ENCODE measurements around the gene MBOAT2.

Gene MBOAT2

GRCh38 chr2:8805278-8806210 lies 197.9 kb downstream of the MBOAT2 start:
- DNase-seq: no peak

DNA sequence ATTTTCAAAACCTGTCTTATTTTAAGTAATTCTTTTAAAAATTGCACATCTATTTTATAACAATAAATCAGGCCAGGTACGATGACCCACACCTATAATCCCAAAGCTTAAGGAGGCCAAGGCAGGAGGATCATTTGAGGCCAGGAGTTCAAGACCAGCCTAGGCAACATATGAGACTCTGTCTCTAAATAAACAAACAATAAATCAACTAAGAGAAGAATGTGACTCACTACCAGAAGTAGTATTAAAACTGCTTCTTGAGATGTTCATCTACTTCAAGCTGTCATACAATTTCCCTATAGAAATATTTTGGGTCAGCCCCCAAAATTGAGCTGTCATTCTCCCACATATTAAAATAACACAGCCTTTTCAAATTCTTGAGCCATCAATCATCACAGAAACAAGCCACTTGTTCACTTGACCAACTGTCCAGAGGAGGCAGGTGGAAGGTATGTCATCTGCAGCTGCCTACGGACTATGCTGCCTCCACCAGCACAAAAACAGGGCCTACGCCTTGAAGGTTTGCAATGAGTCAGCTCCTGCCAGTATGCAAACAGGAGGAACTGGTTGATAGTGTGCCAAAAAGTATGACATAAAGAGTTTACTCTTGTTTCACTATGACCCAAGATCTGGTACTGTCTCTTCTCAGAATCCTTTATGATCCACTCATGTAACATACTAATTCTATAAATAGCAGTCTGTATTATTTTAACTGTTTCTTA lies 199.7 kb downstream of the MBOAT2 start:
- peak in 1 of 2 experiments; percentile 45 for DNase-seq

DNA sequence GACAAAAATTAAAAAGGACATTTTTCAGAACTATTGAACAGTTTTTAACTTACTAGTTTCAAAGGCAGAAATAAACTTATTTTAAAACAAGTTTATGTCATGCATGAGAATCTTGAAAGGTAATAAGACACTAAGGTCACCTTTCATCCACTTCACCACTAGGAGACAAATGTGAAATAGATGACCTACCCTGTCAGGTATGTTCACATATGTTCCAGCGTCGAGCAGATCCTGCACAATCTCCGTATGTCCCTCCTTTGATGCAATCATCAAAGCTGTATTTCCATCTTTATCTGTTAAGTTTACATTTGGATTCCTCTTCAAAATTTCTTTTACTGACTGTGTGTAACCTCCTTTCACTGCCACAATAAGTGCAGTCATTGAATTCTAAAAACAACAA lies 200.7 kb downstream of the MBOAT2 start:
- DNase-seq: no peak

Data from NCI-H446 (cell line).